GM03348 (cell line): Measurements from ENCODE around the gene TUBA4B.
"Not testable (repeated sequence)": the region's sequence is repeated elsewhere in the genome, so short reads cannot be mapped to it uniquely, and the experiment has no call there.

Experiments
- DNase-seq: peaks from one replicate; pipeline ENCODE4 v3.0.0; 2012; ENCODE audit warnings: low spot score

TUBA4B gene

DNA sequence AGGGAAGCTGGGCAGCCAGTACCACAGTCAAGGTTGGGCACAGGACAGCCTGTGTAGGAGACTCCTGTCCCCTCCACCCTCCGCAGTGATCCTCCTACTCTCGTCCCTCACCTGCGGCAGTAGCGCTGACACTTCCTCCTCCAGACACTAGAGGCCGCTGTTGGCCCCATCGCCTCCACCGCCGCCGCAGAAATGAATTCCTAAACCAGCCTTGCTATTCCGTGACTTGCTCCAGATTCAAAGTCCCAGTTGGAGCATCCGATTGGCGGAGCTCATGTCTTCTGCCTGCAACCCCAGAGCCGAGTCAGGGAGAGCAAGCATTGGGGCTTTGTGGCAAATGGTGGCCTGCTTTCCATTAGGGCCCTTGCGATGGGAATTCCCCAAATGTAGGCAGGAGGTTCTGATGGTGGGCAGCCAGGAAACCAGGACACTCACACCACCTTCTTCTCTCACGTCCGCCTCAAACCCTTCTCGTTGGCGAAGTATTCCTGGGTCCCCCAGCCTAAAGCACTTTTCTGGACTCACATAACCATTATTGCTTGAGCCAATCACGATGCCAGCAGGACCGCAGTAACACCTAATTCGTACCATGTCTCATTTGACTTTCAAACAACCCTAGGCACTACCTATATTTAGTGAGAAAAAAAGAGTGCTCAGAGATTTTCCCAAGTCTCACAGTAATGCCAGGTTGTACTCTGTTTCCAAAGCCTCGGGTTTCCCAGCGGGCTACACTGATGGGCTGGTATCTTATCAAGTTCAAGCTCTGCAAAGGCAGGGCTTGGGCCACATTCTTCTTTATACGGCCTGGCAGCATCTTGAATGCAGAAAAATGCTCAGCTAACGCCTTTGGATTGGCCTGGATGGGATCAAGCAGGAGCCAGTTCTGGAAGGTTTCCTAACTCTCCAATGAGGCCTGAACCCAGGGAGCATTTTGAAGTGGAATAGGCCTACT is 24.9 kb downstream of the TUBA4B start:
- DNase-seq, result peak; percentile 83

DNA sequence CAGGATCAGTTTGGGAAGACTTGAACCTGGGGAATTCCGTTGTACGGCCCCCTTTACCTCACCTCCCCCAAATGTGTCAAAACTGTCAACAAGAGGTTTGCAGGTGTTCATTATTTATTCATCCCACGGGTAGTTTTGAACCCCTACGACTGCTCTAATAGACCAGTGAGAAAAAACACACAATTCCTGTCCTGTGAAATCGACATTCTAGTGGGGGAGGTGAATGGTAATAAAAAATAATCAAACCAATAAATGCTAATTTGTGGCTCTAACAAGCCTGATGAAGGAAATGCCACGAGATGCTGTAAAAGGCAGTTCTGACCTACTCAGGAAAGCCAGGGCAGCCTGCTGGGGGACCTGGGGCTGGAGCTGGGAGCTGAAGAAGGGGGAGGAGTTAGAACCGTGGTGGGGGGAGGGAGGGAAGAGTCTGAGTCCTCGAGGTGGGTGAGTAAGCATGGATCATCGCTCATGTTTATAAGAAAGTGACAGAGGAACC is 25.7 kb downstream of the TUBA4B start:
- DNase-seq, result no peak

DNA sequence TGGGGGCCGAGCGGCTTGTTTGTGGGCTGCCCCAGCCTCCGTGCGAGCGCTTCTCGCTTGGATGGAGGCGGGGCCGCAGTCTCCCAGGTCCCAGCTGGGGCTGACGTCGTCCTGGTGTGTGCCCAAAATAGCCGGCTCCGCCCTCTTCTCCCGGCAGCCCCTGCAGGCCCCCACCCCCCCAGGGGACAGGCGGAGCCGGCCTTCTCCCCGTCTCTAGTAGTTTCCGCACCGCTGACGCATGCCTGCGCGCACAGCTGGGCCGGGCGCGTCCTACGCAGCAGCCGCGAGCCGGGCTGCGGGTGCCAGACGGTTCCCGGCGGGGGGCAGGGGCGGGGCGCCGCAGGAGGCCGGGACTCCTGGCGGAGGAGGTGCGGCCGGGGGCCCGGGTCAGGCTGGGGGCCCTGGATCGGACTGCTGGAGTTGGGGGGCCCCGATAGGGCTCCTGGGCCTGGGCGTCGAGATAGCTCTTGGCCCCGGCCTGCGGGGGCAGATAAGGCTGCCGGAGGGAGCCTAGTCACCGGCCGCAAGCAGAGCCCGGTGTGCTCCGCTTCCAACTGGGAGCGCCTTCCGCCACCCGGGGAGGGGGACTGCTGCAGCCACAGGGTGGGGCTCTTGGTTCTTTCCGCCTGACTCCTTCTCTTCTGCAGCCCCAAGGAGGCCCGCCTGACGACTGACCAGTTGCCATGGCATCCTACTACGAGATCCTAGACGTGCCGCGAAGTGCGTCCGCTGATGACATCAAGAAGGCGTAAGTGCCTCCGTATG is 26.3 kb downstream of the TUBA4B start, which contains the start of gene DNAJB2:
Gene DNAJB2 (plus strand): TSS at position 216 of the 765 bp plus-strand sequence. CDS start 468 bp downstream, at position 684.
- DNase-seq, result peak; percentile 100

DNA sequence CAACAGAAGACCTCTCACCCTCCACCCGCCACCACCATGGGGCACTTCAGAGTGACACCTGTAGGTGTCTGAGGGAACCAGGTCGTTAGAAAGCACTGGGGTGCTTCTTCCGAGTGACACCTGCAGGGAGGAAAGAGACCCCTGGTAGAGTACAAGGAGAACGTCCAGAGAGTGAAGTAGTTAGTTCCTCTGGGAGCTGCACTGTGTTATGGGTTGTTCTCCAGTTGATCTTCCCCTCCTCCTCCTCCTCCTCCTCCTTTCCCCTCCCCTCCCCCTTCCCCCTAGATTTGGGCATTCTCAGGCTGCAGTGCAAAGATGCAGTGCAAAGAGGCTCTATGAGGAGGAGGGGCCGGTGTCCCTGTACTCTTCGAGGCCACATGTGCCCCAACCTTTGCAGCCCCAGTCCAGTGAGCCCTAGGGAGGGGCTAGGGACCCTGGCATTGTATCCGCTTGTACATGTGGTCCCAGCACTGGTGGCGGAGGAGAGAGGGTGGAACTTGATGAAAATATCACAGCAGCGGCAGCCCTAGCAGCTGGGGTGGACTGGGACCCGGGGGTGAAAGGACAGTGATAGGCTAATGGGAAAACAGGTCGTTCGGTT is 27.0 kb downstream of the TUBA4B start:
- no peak for DNase-seq

DNA sequence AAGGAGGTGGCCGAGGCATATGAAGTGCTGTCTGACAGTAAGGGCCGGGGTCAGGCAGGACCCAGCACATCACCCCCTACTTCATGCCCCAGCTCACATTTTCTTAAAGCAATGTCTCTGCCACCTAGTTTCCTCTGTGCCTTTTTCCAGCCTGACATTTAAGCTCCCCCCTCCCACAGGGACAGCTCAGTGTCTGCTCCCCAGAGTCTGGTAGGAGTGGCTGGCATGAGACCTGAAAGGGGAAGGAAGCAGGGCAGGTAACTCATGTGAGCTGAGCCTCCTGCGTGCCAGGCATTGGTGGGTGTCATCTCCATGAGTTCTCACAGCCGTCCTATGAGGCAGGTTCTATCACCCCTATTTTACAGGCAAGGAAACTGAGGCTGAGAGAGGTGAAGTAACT is 27.6 kb downstream of the TUBA4B start:
- no peak for DNase-seq

DNA sequence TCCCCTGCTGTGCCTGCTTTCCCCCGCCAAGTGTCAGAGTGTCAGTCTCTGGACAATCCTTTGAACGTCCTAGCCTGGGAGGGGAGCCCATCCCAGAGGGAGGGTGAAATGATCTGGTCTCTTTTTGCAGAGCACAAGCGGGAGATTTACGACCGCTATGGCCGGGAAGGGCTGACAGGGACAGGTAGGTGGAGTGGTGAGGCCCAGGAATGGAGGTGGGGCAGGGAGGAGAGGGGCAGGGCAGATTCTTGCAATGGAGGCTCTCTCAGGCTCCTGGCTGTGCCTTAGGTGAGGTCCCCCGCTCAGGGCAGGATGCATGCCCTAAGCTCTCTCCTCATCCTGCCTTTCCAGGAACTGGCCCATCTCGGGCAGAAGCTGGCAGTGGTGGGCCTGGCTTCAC is 28.5 kb downstream of the TUBA4B start:
- no peak for DNase-seq

DNA sequence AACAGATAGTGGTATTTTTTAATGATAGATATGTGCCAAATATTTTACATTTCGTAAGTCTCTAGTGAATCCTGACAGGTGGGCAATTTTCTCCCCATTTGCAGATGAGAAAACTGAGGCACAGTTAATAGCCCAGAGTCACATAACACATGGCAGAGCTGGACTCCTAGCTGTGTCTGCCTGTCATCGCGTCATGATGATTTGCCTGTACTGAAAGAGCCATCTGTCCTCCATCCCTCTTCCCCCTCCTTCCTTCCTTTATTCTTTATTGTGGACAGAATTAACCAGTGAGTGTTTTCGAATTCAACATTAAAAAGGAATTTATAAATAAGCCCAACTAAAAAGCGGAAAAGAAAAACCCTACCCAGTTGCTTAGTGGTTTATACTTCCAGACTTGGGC is 29.3 kb downstream of the TUBA4B start:
- DNase-seq, result no peak

DNA sequence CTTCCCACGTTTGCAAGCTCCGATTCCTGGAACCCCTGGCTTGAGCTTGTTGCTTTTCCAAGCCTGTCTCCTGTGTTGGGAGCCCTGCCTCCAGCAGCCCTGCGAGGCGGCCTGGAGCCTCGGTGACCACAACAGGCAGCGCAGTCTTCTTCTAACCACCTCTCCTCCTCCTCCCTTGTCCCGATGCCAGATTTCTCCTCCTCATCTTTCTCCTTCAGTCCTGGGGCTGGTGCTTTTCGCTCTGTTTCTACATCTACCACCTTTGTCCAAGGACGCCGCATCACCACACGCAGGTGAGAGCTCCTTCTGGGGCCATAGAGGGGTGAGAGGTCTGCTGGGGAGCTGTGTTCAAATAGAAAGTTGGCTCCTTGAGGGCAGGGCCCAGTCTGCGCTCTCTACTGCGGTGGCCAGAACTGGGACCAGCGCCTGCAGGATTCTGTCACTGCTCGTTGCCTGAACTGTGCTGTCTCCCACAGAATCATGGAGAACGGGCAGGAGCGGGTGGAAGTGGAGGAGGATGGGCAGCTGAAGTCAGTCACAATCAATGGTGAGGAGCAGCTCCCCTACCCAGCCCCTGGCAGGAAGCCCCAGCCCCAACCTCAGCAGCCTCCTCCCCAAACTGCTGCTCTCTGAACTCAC is 30.0 kb downstream of the TUBA4B start:
- DNase-seq, result no peak

DNA sequence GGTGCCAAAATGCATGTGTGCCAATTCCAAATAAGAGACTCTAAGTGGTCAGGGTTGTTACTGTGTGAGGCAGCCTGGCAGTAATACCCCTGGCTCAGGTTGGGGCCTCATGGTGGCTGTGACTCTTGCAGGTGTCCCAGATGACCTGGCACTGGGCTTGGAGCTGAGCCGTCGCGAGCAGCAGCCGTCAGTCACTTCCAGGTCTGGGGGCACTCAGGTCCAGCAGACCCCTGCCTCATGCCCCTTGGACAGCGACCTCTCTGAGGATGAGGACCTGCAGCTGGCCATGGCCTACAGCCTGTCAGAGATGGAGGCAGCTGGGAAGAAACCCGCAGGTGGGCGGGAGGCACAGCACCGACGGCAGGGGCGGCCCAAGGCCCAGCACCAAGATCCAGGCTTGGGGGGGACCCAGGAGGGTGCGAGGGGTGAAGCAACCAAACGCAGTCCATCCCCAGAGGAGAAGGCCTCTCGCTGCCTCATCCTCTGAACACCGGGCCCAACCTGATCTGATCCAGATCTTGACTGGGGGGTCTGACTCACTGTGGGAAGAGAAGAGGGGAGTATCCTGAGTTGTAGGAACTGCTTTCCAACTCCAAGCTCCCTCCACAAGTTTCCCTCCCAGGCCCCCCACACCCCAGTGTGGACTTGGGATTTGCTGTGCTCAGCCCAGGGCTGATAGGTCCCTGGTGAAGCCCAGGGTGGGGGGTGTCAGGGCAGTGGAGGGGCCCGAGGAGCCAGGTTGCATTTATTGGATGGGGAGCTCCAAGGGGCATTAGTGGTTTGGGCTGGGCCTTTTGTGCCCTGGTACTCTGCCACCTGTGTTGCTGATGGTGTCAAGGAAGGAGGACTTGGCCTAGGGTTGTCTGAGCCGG is 31.7 kb downstream of the TUBA4B start:
- DNase-seq, result no peak

DNA sequence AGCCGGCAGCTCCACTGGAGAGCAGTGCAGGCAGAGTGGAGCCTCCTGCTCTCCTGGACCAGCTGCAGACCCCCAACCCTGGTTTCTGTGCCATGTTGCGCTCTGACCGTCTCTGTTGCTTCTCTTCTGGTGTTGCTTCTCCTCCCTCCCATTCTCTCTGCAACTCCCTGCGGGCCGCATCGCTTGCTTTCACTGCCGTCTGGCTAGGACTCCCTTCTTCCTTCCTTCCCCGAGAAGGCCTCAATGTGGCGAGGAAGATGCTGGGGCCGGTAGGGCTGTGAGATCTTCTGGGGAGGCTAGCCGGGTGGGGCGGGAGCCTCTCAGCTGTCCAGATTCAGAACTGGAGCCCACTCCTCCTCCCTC is 32.3 kb downstream of the TUBA4B start:
- no peak for DNase-seq

DNA sequence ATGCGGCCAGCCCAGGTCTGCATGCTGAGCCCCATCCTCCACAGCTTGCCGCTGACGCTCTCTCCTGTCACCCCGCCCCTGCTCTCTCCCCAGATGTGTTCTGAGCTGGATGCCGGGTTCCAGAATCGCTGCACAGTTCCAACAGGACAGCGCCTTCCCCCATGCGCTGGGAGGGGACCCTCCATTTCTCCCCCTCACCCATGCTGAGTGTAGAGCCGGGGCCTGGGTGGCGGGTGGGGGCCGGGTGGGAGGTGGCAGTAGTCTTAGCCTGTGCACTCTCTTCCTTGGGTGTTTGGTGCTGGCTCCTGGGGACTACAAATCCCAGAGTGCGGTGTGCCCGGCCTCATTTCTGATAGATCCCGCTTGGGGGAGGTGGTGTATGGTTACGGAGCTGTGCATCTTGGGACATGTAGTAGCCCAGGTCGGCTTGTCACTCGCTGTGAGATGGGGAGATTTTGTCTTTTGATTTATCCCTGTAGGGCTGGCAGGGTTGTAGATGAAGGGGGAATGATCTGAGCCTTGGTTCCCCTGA is 32.9 kb downstream of the TUBA4B start:
- DNase-seq, result peak; percentile 69

DNA sequence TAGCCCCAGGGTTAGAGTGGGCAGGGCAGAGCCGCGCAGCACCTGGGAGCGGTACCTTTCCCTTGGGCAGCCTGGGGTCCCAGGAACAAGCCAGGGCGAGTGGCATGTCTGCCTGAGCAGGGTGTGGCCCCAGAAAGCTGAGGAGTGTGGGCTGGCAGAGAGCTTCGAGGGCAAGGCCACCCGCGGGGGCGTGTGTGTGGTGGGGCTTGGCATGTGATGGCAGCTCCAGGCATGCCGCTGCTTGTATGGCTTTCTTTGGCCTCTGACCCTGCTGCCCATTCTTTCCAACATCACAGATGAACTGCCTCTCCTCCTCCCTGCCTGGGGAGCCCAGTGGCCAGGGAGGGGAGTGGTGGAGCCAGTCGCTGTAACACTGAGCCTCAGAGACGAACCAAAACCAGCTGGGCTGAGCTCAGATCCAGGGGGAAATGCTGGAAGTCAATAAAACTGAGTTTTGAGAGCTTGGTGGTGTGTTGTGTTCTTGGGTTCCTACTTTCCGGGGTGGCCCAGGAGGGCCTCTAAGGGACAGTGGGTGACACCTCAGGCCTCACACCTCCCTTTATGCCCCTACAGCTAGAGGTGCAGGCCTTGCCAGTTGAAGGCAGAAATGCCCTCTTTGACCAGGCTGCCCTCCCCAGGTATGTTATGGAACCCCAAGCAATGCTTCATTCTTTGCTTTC is 33.5 kb downstream of the TUBA4B start:
- peak; percentile 32 for DNase-seq

DNA sequence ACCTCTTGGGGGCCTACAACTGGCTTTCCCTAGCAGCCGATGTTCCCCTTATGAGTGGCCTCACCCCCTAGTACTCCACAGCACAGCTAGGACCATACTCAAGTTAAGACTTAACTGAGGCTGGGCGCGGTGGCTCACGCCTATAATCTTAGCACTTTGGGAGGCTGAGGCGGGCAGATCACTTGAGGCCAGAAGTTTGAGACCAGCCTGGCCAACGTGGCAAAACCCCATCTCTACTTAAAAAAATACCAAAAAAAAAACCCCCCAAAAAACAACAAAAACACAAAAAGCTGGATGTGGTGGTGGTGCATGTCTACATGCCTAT is 34.0 kb downstream of the TUBA4B start:
- not testable (repeated sequence) for DNase-seq

DNA sequence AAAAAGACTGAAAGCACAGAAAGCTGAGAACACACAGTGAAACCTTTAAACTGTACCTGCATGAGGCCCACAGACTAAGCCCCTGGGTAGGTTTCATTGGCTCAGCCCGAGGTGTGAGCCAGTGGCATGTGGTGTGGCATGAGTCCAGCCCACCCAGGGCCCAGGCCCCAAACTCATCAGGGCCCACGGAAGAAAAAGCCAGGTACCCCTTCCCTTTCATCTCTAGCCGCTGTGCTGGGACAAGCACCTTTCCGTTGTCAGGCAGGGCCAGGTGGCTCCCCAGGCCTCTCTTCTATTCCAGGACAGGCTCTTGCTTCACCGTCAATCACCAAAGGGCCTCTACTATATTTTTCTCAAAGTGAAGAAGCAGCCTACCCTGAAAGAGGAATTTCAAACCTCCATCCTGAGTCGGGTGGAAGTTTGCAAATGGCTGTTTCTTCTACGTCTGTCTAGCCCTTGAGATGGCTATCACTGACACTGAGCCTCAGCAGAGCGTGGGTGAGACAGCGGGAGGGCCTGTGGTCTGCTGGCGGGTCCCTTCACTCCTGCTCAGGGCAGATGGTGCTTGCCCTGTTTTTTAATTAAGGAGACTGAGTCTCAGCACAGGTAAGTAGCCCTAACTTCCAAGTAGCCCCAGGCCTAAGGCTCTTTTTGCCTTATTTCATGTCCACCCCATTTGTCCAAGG is 34.7 kb downstream of the TUBA4B start:
- DNase-seq, result no peak

DNA sequence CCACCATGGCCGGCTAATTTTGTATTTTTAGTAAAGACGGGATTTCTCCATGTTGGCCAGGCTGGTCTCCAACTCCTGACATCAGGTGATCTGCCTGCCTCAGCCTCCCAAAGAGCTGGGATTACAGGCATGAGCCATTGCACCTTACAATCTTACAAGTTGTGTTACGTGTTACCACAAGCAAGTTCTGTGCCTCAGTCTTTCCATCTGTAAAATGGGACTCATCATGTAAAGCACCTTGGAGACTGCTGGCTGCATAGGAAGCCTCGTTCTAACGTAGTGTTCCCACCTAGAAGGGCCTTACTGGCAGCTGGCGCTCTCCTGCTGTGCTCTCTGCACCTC is 36.1 kb downstream of the TUBA4B start:
- DNase-seq, result no peak

DNA sequence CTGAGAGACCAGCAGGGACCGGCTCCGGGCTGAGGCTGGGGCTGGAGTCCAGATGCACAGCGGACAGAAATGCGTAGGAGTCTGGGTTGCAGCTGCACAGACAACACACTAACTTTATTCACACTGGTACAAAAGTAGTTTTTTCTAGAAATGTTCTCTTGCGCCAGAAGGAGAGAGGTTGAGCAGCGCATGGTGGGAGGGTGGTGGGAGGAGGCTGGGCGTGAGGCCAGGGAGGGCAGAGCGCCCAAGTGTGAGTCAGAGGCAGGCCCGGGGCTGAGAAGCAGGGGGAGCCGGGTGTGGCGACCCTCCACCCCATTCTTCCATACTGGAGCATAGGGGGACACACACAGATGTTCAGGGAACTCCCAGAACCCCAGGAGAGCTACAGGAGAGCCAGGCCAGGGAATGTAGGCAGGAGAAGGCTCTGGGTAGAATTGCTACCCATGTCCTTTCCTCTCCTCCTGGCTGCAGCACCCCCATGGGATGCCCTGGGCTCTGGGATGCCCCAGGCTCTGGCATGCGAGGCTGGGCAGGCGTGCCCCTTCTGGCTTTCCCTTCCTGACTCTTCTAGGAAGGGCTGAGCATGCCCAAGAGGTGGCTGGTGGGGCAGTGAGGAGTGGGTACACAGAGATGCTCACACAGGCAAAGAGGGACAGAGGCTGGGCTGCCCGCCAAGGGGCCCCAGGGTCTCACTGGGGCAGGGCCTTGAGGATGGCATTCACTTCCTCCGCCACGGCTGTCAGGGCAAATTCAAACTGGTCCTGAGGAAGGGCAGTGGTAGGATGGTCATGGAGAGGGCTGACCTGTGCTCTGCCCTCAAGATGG is 36.7 kb downstream of the TUBA4B start:
- peak; percentile 89 for DNase-seq

DNA sequence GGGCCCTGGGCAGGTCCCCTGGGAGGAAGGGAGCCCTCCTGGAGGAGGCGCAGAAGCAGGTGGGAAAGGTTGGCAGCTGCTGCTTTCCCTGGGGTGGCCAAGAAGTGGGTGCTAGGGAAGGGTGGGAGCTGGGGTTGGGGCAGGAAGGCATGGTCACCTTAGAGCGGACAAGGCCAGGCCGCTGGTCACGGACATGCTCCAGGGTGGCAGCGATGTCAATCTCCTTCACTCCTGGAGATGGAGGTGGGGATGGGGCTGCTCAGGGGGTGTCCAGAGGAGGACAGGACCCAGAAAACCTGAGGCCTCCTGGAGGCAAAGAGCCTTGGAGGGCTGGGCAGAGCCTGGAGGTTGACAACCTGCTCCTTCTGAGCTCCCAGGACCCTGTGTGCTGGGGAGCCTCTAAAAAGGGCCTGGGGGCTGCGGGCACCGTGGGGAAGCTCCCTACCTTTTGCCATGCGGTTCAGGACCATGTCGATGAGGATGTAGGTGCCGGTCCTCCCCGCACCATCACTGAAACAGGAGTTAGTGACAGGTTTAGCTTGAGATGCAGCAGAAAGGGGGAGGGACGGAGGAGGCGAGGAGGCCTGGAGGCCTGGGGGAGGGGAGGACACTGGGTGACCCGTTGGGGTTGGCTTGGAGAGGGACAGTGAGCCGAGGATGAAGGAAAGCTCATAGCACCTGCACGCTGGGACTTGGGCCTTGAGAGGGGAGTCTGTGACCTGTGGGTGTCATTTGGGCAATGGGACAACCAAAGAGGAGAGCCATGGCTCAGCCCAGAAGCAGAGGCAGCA is 37.5 kb downstream of the TUBA4B start:
- no peak for DNase-seq

DNA sequence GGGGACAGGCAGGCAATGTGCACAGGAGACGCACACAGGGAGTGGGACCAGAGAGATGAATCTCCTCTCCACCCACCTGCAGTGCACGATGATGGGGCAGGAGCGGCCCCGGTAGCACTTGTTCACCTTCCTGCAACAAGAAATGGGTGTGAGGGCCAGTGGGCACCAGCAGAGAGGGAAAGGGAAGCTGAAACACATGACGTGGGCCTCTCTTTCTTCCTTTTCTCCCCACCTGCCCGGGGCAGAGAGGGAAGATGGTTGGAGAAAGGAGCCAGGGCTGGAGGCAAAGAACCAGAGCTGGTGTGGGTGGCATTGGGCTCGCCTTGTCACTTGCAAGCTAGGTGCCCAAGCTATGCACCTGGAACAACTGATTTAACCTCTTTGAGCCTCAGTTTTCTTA is 38.4 kb downstream of the TUBA4B start:
- DNase-seq, result no peak
